GM19372 (cell line): ENCODE data around the gene CNNM2.
"Not testable (repeated sequence)": the region's sequence is repeated elsewhere in the genome, so short reads cannot be mapped to it uniquely, and the experiment has no call there.

ENCODE experiments used
- ATAC-seq: cut with Tn5 transposase; IDR thresholded peaks from one replicate; pipeline ENCODE4 v1.9.1; 2021; ENCODE audit warnings: mild to moderate bottlenecking, low read depth, moderate library complexity; ENCODE audit not compliant: unreplicated experiment

Gene CNNM2

DNA sequence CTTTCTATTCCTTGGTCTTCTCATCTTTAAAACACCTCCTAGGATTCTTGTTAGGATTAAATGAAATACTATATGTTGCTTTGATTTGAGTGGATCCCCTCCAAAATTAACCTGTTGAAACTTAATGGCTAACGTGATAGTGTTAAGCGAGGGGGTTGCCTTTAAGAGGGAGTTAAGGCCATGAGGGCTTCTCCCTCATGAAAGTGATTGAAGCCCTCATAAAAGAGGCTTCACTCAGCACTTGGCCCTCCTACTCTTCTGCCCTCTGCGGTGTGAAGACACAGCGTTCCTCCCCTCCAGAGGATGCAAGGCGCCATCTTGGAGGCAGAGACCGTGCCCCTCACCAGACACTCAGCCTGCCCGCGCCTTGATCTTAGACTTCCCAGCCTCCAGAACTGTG, 46.6 kb downstream of the CNNM2 start:
- ATAC-seq: no peak

DNA sequence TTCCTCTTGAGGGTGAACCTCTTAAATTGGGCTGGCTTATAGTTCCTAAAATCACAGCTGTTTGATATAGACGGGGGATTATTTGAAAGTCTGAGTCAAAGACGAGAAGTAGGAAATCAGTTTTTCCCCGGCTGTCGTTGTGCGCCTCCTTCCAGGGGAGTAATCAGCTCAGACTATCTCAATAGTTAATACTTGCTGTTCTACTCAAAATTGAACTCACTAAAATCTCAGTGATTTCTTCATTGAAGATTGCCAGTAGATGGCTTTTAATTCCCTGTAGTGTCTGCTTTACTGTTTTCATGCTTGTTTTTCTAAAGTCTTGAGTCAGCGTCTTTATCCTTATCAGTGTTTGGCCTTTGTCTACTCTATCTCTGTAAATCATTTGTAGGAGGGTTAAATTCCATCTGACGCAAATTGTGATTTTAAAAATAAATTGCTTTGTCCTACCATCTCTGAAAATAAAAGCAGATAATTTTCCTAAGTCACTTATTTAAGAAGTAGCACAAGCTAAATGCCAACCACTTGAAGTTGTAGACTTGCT, 47.3 kb downstream of the CNNM2 start:
- no peak for ATAC-seq

DNA sequence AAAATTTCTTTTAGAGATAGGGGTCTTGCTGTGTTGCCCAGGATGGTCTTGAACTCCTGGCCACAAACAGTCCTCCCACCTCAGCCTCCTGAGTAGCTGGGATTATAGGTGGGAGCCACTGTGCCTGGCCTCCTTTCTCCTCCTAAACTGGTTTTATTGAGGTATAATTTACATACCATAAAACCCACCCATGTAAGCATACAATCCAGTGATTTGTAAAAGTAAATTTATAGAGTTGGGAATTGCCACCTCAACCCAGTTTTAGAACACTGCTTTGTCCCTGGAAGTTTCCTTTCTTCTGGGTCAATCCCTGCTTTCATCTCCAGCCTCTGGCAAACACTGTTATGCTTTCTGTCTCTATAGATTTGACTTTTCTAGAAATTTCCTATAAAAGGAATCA, 49.0 kb downstream of the CNNM2 start:
- no peak for ATAC-seq

DNA sequence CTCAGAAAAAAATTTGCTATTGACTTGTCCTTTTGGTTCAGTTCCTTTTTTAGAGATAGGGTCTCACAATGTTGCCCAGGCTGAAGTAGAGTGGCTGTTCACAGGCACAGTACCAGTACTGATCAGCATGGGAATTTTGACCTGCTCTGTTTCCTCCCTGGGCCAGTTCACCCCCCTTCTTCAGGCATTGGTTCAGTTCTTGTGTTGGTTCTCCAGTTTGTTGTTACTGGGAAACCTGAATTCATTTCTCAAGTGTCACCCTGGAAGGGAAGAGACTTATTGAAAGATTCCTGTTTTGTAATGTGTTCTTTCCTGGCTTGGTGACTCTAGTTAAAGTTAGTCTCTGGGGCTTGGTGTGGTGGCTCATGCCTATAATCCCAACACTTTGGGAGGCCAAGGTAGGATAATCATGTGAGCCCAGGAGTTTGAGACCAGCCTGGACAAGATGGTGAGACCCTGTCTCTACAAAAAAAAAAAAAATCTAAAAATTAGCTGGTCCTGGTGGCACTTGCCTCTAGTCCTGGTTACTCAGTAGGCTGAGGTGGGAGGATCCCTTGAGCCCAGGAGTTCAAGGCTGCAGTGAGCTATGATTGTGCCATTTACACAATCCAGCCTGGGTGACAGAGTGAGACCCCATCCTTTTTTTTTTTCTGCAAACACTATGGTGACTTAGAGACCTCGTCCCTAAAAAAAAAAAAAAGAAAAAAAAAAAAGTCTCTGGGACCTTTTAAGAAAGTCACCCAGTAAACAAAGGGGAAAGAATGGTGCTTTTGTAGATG, 52.7 kb downstream of the CNNM2 start:
- ATAC-seq: no peak

DNA sequence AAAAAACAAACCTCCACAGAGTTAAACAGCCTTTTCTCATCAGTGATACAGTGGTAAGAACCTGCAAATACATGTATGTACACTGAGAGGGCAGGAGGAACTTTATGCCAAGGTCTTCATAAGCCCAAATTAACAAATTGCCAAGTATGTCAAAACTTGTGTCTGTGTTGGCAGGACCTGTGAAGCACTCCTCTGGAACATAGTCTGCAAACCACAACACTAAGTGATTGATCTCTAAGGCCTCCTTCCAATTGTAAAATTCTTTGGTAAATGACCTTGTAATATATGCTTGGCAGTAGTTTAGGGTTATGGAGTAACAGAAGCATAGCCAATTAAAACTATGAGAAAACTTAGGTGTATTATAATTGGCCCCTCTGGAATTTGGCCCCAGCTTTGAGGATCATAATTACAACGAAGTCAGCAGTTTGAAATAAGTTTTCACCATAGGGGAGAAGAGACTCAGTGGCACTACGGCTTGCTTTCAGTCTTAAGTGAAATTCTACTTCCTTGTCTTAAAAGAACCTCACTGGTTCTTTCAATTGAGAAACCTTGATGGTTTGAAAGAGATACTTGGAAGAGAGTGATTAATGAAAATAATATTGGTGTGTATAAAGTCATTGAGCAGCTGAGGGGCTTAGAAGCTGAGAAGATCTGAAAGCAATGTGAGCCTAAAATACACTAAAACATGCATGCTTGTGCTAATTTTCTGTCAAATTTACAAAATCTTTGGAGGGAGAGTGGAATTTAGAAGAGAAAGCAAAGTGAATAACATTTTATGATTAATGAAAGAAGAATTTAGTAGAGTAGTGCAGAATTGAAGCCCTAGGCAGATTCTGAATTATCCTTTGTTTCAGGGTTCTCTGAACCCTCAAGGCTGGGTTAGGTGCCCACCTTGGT, 57.6 kb downstream of the CNNM2 start:
- no peak for ATAC-seq

DNA sequence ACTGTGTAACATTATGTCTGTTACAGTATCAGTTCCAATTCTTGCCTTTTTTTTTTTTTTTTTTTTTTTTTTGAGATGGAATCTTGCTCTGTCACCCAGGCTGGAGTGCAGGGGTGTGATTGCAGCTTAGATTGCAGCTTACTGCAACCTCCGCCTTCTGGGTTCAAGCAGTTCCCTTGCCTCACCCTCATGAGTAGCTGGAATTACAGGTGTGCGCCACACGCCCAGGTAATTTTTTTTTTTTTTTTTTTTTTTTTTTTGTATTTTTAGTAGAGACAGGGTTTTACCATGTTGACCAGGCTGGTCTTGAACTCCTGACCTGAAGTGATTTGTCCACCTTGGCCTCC, 58.3 kb downstream of the CNNM2 start:
- not testable (repeated sequence) for ATAC-seq

DNA sequence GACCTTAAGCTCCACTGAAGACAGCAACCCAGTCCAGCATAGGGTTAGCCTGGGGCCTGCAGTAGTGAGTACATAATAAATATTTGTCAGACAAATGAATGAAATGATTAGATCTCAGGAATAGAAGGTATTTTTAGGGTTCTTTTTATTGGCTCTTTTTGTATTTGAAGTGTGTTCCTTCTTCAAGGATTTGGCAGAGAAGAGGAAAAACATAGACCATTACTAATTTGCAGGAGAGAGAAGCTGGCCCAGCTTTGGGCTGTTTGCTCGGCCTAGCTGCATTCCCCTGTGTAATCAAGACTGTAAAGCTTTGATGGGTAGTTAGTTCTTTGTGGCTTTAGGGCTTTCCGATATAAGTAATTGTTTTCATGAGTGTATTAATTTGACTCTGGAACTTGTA, 64.2 kb downstream of the CNNM2 start:
- ATAC-seq: no peak

DNA sequence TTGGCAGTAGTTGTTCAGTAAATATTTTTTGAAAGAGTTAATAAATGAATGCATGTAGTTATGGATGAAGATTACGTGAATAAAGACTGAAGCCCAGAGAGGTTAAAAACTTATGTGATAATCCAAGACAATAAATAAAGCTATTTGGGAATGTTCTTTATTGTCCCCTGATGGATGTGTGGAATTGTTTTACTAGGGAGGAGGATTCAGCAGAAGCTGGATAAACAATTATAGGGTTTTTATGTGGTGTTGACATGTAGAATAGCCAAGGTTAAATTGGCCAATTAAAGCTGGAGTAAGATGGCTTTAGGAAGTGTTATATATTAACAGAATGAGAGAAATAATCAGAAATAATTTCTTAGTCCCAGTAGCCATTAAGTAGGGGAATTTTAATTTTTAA, 66.0 kb downstream of the CNNM2 start:
- no peak for ATAC-seq

DNA sequence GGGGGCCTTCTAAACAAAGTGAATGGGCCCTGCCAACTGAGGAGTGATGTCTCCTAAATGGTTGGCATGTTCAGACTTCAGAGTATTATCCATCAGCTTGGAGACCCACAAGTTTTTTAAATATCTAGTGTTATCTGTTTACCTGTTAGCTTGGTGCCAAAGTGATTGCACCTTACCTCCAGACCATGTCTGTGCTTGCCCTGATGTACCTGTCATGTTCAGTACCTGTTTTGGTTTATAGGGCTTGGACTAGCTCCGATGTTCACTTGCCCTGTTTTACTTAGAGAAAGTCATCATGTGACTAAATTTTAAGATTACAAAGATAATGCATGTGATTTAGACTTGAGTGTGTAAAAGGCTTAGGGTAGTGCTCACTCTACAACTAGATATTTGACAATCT, 67.7 kb downstream of the CNNM2 start:
- ATAC-seq: no peak

DNA sequence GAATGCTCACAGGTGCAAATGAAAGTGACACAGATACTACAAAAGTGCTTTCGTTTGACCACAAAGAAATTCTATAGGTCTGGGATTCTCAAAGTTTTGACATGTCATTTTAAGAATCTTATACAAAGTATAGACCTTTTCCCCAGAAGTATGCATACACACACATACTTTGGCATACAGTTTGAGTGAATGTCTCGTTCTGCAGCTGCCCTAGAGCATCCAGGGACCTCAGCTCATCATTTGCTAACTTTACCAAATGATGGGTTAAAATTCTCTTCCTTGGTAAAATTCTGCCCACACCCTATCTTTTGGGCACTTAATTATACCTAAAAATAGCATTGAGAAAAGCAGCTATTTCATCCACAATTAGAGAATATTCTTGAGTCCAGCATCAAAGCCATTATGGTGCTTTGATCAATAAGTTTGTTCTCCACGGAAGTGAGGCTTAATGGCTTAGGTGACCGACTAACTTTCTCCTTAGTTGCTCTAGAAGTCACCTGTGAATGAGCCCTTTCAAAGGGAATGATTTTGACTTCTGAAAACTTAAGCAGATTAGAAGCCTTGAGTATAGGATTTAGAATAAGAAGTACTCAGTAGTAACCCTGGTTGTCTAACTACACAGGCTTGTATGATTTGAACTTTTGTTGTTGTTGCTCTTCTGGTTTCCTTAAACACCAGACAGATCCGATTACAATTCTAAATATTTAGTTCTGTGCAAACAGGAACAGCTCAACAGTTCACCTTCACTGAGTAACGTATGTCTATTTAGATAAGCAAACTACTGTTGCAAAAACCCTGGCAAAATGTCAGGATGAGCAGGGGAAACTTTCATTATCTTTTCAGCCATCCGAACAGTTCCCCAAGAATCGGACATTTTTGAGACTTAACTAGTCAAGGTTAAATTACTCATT, 70.6 kb downstream of the CNNM2 start:
- ATAC-seq: no peak

DNA sequence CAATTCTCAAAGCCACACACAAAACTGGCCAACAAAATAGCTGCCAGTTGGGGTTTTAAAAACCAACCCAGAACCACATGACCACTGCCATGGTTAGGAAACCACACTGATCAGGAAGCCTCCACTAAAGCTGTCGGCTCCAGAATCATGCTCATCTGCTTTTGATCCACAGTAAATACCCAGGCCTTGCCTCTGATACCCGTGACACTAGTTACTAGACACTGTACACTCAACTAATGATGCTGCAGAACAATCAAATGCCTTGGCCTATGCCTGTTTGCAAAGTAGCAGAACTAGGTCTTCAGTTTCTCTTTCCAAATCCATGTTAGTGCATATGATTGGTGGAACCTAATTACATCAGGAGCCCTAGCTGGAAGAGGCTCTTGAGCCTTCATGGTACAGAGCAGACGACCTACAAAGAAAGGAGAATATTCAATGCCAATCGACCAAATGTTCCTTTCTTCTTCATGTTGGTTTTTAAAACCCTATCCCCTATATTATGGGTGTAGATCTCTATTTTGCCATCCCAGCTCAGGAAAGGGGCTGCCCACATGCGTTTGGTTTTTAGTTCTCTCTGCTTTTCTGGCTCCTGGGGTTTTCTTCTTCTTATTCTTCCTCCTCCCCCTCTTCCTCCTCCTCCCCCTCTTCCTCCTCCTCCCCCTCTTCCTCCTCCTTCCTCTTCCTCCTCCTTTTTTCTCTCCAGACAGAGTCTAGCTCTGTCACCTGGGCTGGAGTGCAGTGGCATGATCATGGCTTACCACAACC, 76.6 kb downstream of the CNNM2 start:
- ATAC-seq: no peak

DNA sequence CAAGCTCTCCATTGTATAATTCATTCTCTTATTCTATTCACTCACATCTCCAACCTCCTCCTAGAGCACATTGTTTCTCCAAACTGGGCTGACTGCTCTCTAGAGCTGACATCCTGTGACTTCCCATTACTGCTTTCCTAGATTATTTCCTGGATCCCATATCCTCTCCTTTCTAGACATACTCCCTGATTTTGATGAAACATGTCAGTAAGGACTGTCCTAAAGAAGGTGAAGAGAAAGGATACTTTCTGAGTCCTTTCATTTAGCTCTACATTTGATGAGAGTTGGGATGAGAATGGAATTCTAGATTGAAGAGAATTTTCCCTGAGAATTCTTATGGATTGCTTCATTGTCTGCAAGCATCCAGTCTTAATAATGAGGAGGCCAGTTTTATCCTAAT, 78.8 kb downstream of the CNNM2 start:
- ATAC-seq: no peak

DNA sequence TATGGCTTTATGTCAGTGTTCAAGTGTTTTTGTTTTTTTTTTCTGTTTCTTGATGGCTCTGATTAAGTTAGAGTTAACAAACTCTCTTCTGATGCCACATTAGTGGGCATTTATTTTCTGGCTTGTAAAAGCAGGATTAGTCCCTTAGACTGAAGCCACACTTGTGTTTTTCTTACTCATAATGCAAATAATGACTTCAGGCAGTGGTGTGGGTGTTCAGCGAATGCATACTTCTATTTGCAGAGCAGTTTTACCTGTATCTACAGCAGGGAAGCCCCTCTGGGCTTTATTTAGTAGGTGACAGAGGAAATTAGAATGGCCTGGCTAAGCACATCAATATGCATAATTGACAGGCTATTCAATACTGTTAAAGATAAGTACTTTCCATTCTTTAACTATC, 79.9 kb downstream of the CNNM2 start:
- ATAC-seq: no peak

DNA sequence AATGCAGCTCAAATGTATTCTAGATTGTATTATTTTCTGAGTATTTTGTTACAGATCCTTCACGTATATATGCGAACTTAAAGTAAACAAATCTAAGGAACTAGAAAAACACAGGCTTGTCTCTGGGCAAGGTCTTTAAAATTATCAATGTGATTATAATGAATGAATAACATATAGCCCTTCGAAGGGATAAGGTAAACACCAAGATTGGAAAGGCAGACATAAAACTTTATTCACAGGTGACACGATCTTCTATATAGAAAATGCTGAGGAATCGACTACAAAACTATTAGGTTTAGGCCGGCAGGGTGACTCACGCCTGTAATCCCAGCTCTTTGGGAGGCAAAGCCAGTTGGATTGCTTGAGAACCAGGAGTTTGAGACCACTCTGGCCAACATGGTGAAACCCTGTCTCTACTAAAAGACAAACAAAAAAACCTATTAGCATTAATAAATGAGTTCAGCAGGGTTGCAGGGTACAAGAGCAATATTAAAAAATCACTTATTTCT, 80.4 kb downstream of the CNNM2 start:
- no peak for ATAC-seq

DNA sequence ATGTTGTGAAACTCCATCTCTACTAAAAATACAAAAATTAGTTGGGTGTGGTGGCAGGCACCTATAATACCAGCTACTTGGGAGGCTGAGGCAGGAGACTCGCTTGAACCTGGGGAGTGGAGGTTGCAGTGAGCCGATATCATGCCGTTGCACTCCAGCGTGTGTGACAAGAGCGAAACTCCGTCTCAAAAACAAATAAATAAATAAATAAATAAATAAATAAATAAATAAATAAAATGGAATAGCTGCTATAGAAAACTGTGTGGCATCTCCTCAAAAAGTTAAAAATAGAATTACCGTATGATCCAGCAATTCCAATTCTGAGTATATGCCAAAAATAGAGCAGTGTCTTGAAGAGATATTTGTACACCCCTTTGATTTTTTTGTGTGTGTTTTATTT, 82.0 kb downstream of the CNNM2 start:
- not testable (repeated sequence) for ATAC-seq

DNA sequence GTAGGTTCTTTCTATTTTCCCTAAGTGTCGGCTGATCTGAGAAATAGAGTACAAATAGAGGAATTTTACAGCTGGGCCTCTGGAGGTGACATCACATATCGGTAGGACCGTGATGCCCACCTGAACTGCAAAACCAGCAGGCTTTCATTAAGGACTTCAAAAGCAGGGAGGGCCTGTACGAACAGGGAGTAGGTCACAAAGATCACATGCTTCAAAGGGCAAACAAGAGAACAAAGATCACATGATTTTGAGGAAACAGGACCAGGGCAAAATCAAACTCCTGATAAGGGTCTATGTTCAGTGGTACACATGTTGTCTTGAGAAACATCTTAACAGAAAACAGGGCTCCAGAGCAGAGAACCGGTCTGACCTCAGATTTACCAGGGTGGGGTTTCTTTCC, 88.9 kb downstream of the CNNM2 start:
- ATAC-seq: no peak

DNA sequence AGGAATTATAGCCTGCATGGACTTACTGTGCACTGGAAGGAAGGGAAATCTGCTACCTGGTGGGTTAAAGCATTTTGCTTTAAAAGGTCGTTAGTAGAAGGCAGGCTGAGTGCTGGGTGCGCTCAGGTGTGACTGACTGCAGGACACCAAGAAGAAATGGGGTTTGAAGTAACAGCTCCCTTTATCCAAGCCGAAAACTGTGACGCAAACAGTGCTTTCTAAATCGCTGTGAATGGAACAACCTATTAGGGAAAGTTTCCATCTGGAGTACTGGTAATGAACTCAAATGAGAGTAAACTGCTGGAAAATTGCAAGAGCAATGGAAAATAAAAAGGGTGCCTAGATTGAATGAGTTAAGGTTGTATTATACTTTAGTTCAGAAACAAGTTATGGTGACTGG, 95.3 kb downstream of the CNNM2 start:
- no peak for ATAC-seq

DNA sequence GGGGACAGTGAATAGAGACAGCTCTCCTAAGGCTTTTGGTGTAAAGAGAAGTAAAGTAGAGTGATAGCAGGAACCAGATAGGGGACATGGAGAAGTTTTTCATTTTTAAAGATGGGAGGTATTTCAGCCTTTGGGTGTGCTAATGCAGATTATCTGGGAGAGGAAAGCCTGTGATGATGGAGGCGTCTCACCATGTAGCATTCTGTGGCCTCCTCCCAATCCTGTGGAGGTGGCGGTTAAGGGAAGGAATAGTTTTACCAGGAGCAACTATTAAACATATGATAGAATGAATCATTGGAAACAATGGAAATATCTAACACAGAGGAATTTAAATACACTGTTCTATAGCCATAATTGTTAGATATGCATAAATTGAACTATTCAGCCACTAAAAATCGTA, 101.3 kb downstream of the CNNM2 start:
- ATAC-seq: no peak

DNA sequence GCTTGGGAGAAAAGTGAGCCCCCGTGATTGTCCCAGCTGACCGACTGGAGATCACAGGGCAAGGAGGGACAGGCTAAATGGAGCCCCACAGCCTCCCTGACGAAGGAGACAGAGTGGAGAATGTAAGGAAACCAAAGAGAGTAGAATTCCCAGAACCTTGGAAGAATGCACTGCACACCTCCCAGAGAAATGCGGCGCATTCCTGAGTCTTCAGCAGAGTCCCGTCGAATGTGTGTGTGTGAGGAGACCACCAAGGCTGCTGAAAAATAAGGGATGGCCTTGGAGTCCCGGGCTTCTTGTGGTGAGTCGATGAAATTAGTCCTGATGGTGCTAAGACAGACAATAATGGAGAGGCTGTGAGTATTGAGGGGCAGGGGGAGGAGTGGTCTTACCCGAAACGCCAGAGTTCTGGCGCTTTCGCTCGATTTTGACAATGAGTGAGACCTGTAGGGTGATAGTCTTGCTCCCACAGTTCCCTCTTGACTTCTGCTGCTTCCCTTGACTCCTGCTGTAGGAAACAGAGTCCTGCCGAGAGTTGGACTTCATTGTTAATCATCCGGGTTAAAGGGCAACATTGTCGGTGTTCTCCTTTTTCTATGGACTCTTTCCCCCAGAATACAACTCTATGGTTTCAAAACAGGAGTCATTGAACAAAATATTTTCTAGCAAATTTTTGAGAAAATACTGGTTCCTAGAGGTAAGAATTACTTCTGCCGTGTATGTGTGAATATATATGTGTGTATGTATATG, 103.2 kb downstream of the CNNM2 start:
- no peak for ATAC-seq
